Activated gamma-delta T cell treated with anti-CD3 and anti-CD28 coated beads, Interleukin-2, amount 50 U/mL, for 16 hours (primary cell): ENCODE measurements around the gene VPS36.
"Not testable (repeated sequence)": the region's sequence is repeated elsewhere in the genome, so short reads cannot be mapped to it uniquely, and the experiment has no call there.

ENCODE experiments used
- DNase-seq: peaks from one replicate; pipeline ENCODE4 v3.0.0-alpha.2; 2020; ENCODE audit warnings: low read depth

Gene VPS36, protein sequence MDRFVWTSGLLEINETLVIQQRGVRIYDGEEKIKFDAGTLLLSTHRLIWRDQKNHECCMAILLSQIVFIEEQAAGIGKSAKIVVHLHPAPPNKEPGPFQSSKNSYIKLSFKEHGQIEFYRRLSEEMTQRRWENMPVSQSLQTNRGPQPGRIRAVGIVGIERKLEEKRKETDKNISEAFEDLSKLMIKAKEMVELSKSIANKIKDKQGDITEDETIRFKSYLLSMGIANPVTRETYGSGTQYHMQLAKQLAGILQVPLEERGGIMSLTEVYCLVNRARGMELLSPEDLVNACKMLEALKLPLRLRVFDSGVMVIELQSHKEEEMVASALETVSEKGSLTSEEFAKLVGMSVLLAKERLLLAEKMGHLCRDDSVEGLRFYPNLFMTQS

DNA sequence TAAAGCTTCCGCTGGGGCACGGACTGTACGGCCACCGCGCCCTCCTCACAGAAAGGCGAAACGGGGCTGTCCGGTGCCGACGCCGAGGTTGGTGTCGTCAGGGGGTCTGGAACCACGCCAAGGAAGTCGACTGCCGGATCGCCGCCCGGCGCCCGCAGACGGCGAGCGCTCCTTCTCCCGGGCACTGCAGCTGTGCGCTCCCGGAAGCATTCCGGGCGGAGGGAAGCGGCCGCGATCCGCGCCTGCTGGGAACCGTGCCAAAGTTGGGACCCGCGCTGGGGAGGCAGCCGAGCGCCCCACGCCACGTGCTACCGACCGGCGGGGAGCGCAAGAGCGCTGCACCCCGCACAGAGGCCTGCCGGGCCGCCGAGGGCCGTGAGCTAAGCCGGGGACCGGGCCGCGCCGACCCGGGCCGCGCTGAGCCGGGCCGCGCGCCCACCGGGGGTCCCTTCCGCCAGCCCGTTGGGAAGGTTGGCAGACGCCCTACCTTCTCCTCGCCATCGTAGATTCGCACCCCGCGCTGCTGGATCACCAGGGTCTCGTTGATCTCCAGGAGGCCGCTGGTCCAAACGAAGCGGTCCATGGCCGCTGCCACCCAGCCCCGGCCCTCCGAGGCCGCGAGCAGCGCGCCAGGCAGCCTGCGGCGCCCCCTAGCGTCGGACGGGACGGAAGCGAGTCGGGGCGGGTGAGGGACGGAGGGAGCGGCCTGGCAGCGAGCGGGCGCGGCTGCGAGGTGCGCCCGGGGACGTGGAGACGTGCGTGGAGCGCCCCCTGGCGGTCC is at the start of gene VPS36:
VPS36 (minus strand) TSS at position 623 of the 781 bp plus-strand sequence; CDS start at position 583, 40 bp downstream.
- peak; percentile 94 for DNase-seq

DNA sequence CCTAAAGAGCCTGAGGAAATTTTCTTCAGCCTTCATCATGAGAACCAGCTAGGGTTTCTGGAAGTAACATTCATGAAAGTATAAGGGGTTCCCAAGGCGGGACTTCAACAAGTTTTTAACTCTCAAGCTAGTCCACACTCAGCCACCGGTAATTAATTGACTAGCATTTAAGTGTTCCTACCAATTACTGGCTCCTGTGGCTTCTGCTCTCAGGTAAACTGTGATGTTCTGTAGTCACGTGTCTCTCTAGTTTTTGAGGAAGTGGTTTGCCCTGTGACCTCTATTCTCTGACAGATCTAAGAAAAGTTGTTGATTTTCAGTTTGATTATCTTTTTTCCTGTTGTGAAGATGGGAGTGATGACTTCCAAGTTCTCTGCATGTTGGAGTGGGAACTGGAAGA is 47.5 kb upstream of the VPS36 start:
- DNase-seq = not testable (repeated sequence)

DNA sequence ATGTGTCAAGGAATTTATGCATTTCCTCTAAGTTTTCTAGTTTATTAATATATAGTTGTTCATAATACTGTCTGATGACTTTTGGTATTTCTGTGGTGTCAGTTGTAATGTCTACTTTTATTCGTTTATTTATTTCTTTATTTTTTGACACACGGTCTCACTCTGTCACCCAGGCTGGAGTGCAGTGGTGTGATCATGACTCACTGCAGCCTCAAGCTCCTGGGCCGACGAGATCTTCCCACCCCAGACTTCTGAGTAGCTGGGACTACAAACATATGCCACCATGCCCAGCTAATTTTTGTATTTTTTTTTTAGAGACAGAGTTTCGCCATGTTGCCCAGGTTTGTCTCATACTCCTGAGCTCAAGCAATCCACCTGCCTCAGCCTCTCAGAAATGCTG is 43.8 kb upstream of the VPS36 start:
- not testable (repeated sequence) for DNase-seq

DNA sequence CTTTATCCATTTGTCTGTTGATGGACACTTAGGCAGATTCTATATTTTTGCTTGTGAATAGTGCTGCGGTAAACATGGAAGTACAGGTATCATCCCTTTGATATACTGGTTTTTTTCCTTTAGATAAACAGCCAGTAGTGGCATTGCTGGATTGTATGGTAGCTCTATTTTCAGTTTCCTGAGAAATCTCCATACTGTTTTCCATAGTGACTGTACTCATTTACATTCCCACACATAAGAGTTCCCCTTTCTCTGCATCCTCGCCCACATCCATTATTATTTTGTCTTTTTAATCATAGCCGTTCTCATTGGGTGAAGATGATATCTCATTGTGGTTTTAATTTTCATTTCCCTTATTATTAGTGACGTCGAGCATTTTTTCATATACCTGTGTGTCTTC is 40.6 kb upstream of the VPS36 start:
- DNase-seq = not testable (repeated sequence)

DNA sequence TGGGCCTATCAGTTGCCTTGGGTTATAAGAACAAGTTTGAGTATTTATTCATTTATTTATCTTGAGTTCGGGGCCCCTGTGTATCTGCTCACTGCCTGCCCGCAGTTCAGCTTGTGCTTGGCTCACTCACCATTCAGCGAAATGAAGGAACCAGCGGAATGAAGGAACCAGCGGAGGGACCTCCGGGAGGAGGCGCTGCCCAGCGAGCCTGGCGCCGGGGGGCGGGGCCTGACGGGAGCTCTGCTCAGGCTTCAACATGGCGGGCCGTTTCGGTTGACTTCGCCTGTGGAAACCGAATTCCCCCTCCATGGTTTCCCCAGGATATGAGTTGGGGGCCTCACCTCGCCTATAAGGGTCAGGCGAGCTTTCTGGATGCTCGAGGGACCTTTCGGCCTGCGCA is 38.3 kb upstream of the VPS36 start:
- not testable (repeated sequence) for DNase-seq

DNA sequence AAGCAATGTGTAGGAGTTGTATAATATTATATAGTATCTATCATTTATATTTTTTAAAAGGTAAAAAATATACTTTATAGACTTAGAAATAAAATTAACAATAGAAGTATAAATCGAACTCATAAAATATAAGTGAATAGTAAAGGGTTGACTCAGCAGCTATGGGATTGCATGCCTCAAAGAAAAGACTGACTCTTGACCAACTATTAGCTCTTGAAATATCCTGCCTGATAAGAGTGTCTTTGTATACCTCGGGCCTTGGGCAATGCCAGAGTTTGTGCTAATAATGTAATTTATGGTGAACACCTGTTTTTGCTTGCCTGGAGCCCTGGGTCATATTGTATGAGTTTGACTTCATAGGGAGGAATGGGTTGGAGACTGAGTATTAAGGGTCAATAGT is 36.6 kb upstream of the VPS36 start:
- not testable (repeated sequence) for DNase-seq

DNA sequence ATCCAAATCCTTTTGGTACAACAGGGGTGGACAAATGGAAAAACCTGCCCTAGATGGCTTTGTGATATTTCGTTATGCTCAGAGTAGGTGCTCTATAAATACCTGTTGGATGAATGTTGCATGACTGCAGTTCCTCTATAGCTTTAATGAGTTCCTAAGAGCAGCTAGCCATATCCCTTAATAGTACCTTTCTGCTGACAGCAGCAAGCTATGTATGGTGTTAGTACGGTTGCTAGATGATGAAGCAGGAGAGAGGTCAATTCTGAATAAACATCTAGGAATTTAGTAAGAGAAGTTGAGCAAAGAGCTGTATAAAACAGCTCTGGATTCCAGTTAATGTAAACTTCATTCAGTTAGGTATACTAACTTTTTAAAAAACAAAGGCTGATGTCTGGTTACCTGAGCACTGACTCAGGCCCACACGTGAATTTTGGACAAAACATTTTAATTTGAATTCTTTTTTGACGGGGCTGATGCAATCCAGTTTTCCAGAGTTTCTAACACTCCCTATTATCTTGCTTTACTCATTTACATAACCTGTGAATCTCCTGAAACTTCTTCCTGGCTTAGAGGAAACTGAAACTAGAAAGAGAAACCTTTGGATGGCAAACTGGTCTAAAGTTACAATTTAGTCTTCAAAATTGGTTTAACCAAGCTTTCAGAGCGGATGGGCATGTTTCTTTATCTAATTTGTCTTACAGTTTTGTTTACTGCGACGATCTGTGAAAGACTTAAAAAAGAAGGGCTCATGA is 30.4 kb upstream of the VPS36 start:
- DNase-seq = not testable (repeated sequence)

DNA sequence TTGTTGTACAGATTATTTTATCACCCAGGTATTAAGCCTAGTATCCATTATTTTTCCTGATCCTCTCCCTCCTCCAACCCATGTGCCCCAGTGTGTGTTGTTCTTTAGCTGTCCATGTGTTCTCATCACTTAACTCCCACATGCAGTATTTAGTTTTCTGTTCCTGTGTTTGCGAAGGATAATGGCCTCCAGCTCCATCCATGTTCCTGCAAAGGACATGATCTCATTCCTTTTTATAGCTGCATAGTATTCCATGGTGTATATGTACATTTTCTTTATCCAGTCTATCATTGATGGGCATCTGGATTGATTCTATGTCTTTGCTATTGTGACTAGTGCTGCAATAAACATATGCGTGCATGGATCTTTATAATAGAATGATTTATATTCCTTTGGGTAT is 18.1 kb upstream of the VPS36 start:
- not testable (repeated sequence) for DNase-seq

DNA sequence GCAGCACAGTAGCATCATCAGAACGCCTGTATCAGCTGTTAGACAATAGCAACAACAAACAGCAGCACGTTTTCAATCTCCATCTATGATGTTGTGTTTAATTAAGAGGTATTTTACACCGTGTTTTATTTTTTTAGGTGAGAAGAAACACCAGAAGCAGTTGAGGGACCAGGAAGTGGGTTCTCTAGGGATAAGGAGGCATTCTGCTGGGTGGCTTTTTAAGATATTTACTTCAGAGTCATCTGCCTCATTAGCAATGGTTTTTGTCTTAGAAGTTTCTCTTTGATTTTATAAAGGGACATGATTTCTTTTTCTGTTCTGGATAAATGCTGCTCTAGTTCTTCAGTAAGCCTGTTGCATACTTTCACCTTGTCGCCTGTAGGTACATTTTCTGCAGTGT is 13.1 kb upstream of the VPS36 start:
- no peak for DNase-seq

DNA sequence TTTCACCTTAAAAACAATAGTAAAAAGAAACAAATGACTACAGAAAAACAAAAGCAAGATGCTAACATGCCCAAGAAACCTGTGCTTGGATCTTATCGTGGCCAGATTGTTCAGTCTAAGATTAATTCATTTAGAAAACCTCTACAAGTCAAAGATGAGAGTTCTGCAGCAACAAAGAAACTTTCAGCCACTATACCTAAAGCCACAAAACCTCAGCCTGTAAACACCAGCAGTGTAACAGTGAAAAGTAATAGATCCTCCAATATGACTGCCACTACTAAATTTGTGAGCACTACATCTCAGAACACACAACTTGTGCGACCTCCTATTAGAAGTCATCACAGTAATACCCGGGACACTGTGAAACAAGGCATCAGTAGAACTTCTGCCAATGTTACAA is 10.8 kb upstream of the VPS36 start:
- DNase-seq = no peak

DNA sequence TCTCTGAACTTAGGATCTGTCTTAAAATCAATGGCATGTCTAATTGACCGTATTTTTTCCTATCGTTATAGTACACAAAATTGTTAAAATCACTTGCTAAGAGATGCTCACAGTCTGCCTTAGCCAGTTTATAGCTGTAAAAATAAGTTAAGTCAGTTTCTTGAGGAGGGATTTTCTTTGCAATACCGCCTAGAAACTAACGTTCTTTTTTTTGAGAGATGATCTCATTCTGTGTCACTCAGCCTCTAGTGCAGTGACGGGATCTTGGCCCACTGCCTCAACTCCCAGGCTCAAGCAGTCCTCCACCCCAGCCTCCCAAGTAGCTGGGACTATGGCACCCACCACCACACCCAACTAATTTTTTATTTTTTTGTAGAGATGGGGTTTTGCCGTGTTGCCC is 9.2 kb upstream of the VPS36 start:
- no peak for DNase-seq

DNA sequence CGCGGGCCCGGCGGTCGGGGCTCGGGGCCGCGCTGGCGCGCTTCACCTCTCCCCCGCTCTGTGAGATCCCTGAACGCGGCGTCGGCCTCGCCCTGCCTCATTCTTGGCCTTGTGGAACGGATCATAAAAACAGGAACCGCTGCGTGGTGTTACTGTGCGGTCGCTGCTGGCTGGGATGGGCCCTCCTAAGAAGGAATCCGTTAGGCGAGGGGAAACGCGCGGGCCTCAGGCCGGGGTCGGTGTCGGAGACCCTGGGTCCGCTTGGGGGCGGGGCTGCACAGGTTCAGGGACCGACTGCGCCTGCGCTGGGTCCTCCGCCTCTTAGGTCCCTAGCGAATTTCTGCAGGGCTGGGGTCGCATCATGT is 5.2 kb upstream of the VPS36 start:
- peak; percentile 59 for DNase-seq

DNA sequence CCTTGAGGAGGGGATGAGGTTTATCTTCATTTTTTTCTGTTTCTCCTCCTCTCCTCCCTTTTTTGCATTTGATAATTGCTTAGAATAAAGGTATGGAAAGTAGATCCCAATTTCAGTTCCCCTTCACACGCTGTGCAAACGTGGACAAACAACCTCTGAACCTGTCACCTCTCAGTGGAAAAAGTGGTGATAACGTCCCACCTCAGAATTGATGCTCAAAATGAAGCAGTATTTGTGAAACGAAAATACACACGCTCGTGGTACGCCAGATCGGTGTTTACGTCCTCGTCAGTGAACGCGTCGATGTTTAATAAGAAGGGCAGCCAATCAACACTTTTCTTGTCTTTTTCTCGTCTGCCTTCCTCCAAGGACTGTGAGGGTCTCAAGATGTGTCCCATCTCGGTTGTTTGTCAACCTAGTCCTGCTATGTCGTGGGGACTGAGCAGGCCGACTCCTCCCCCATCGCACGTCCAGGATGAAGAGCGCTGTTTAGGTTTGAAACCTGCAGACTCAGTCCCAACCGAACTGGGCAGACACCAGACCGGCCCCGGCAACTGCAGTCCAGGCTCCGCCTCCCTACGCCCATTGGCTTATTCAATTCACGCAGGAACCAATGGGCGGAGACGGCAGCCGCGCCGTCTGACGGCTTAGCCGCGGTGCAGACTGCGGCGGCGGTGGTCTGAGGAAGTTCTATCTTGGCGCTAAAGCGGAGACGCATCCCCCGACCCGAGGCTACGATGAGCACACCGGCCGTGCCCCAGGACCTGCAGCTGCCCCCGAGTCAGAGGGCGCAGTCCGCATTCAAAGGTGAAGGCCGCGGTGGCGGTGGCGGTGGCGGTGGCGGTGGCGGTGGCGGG is 4.6 kb upstream of the VPS36 start, which contains the start of gene CKAP2:
CKAP2 (plus strand) TSS at position 659 of the 857 bp plus-strand sequence; CDS start at position 738, 79 bp downstream.
- peak; percentile 87 for DNase-seq

DNA sequence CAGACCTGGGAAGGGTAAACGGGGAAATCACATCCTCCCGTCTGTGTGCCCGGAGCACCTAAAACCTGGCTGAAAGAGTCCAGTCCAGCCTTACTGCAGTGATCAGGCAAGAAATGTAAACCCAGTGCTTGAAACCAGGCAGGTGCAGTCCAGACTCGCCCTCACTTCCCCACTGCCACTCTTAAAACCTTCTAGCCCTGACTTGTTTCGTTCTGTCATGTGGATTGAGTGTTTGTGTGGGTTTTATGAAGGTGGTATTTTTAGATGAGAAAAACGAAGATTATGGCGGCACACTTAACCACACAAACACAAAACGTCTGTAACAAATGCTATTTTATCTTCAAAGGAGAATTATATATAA is 4.0 kb upstream of the VPS36 start:
- DNase-seq = no peak

DNA sequence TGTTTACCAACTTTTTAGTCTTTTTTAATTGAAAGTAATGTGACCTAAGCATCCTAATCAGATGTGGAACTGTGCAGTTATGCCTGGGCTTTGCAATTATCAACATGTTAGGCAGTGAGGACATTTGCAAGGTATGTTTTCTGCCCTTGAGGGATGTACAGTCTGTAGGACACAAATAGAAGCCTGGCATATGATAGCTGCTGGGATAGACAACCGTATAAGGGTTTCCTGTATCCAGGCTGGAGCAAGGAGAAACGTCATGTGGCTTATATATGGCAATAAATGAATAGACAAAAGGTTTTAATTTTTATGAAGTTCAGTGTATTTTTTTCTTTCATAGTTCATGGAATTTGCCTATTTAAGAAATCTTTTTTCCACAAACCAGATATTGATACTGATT is 2.0 kb upstream of the VPS36 start:
- no peak for DNase-seq

DNA sequence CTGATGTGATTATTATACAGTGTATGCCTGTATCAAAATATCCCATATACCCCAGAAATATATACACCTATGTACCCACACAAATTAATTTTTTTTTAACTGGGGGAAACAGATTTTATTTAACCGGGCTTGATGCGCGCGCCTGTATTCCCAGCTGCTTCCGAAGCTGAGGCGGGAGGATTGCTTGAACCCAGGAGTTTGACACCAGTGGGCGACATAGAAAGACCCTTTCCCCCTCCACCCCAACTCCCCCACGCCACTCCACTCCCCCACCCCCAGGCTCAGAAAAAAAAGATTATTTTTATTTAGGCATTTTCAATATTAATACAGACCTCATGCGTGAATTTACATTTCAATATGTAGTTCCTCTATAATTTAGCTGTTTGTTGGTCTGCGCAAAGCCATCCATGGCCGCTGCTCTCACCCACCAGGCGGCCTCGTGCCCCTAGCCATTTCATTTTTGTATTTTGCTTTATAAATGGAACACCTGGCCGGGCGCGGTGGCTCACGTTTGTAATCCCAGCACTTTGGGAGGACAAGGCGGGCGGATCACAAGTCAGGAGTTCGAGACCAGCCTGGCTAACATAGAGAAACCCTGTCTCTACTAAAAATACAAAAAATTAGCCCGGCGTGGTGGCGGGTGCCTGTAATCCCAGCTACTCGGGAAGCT is 836 bp upstream of the VPS36 start:
- DNase-seq = no peak

DNA sequence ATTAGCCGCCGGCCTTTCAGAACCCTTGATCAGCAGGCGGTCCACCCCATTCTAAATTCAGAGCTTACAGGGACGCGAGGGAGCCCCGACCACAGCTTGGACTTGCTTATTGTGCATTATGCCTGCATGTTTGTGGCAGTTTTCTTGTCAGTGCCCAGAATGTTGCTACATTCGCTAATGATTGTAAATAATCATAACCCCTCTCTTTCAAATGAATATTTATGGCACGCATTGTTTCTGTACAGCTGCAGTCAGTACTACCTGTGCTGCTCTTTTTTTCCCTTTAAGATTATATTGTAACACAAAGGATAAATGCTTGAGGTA is 321 bp upstream of the VPS36 start:
- DNase-seq = no peak

DNA sequence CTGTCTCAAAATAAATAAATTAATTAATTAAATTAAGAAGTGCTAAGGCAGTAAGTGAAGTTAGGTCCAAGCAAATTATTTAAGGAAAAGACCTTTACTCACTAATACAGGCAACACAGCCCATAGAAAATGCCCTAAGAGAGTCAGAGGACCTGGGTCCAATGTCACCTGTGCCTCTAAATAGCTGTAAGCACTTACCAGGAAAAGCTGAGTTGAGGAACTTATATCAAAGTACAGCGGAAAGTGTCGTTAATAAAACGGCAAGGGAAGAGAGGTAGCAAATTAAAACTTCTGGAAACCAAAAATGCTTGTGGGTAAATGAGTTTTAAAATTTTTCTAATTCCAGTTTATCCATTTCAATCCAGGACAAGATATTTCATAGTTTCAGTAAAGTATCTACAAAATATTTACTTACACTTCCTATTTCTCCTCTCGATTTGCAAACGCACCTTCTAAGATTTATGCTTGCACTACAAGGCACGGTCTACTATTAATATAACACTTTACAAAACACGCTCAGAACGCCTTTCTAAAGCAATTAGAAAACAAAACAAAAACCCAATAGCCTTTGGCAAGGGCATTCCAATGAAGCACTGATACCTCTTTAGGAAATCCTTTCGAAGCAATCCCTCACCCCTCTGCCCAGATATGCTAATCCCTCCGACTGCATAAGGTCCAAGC is 963 bp downstream of the VPS36 start:
- no peak for DNase-seq

DNA sequence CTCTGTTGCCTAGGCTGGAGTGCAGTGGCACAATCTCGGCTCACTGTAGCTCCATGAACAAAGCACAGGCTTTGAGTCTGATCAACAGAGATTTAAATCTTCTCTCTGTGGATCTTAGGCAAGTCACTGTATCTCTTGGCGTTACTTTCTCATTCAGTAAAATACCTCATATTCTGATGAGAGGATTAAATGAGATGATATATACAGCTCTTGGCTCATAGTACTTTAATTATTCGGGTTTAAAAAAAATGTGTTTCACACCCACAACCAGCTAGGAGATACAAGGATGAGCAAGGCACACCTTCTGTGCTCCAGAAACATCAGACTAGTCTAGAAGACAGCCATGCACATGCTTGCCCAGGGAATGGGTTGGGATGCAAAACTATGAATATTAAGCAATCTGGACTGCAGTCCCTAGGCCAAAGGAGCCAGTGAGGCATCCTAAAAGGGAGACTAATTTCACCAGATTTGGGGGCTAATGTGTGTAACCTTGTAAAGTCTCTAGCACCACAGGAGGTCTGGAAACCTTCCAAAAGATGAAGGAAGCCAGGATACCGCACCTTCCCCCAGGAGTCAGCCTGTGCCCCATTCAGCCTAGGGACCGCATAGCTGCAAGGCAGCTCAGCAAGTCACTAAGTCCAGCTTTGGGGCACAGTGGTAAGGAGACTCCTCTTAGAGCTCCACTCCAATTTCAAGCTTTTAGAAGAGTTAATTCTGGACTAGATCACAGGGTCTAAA is 2.5 kb downstream of the VPS36 start:
- no peak for DNase-seq

DNA sequence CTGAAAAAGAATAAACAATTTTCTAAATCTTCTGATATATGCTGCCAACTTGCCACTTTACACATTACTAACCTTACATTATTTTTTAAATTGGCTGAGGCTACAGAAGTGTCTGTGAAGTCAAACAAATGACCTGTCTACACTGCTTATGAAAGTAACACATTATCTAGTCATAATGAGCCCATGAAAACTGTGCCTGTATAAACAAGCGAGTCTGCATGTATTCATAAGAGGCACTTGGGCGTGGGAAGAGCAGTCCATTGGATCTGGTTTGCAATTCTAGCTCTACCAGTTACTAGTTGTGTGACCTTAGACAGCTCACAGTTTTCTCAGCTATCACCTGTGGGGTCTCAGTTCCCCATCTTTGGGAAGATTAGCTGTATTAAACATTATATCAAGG is 3.1 kb downstream of the VPS36 start:
- no peak for DNase-seq
